Neural cell (in vitro differentiated cells): Measurements from ENCODE around the gene FOXD4L3. TPM values are rescaled to one million over a fixed set of nuclear protein-coding genes. Genes with fewer than 3 reads are reported as not detected.
"Not testable (repeated sequence)": the region's sequence is repeated elsewhere in the genome, so short reads cannot be mapped to it uniquely, and the experiment has no call there.

ENCODE experiments used
- H2AFZ ChIP-seq: fragments of 200-600, 300-800 bp; sonication (generic), shearing (Covaris generic); 2 replicates; pipeline ENCODE4 v1.6.0; 2014; ENCODE audit warnings: low read depth, mild to moderate bottlenecking, antibody characterized with exemption, low read length, moderate library complexity
- H3F3A ChIP-seq: fragments of 200-600 bp; shearing (Covaris generic); 2 replicates; pipeline ENCODE4 v1.6.1; 2016; ENCODE audit warnings: mild to moderate bottlenecking, moderate library complexity, mixed read lengths, antibody characterized with exemption, low read length; ENCODE audit not compliant: insufficient read depth, poor library complexity, severe bottlenecking
- H3K27ac ChIP-seq: fragments of 200-600, 300-800 bp; sonication (generic), shearing (Covaris generic); 2 replicates; pipeline ENCODE4 v1.5.1; 2014; ENCODE audit warnings: mild to moderate bottlenecking, low read length, moderate library complexity
- H3K27me3 ChIP-seq: fragments of 300-800, 200-600 bp; sonication (generic), shearing (Covaris generic); 2 replicates; pipeline ENCODE4 v1.6.0; 2014; ENCODE audit warnings: mild to moderate bottlenecking, low read depth, low read length, moderate library complexity; ENCODE audit not compliant: insufficient read depth
- H3K36me3 ChIP-seq: fragments of 300-800, 200-600 bp; sonication (generic), shearing (Covaris generic); 2 replicates; pipeline ENCODE4 v1.5.1; 2014; ENCODE audit warnings: mild to moderate bottlenecking, antibody characterized with exemption, low read length, moderate library complexity; ENCODE audit not compliant: insufficient read depth
- H3K4me2 ChIP-seq: fragments of 300-800, 200-600 bp; sonication (generic), shearing (Covaris generic); 2 replicates; pipeline ENCODE4 v1.6.0; 2014; ENCODE audit warnings: mild to moderate bottlenecking, low read length
- H3K4me3 ChIP-seq: fragments of 300-800, 200-600 bp; sonication (generic), shearing (Covaris generic); 2 replicates; pipeline ENCODE4 v1.5.1; 2014; ENCODE audit warnings: mild to moderate bottlenecking, low read length, moderate library complexity
- H3K79me2 ChIP-seq: fragments of 200-600 bp; shearing (Covaris generic); replicated peaks from 2 replicates; pipeline ENCODE4 v1.6.0; 2014; ENCODE audit warnings: mild to moderate bottlenecking, low read length, moderate library complexity; ENCODE audit not compliant: insufficient read depth
- H3K9ac ChIP-seq: fragments of 300-800, 200-600 bp; sonication (generic), shearing (Covaris generic); 2 replicates; pipeline ENCODE4 v1.6.1; 2016; ENCODE audit warnings: mild to moderate bottlenecking, low read length, mixed read lengths
- H3K9me2 ChIP-seq: fragments of 200-600 bp; shearing (Covaris generic); 2 replicates; pipeline ENCODE4 v1.6.1; 2016; ENCODE audit warnings: mild to moderate bottlenecking, low read length, mixed read lengths; ENCODE audit not compliant: insufficient read depth
- H3K9me3 ChIP-seq: fragments of 200-600, 300-800 bp; sonication (generic), shearing (Covaris generic); 2 replicates; pipeline ENCODE4 v1.6.1; 2016; ENCODE audit warnings: mild to moderate bottlenecking, mixed run types, low read length, moderate library complexity, mixed read lengths
- H4K20me1 ChIP-seq: fragments of 200-600 bp; shearing (Covaris generic); 2 replicates; pipeline ENCODE4 v1.6.1; 2016; ENCODE audit warnings: mild to moderate bottlenecking, mixed run types; ENCODE audit not compliant: insufficient read depth
- CTCF ChIP-seq: fragments of 450-650 bp; IDR thresholded peaks from 2 replicates; pipeline ENCODE4 v1.5.1; 2014; ENCODE audit warnings: antibody characterized with exemption, mild to moderate bottlenecking, moderate library complexity; ENCODE audit not compliant: poor library complexity, severe bottlenecking
- RAD21 ChIP-seq: fragments of 450-650 bp; conservative IDR thresholded peaks from 2 replicates; pipeline ENCODE4 v1.6.1; 2014; ENCODE audit warnings: antibody characterized with exemption, mild to moderate bottlenecking, moderate library complexity
- SMC3 ChIP-seq: fragments of 450-650 bp; conservative IDR thresholded peaks from 2 replicates; pipeline ENCODE4 v1.6.1; 2014; ENCODE audit warnings: antibody characterized with exemption, mild to moderate bottlenecking, moderate library complexity; ENCODE audit not compliant: poor library complexity
- polyA plus RNA-seq: library from polyadenylated mRNA; depleted of rRNA; stranded (reverse); fragments of >200 nt; gene quantifications from 2 replicates; pipeline ENCODE4 v1.2.3, GENCODE V29; 2014

FOXD4L3 gene
- polyA plus RNA-seq, 1 donor from 2014 or later, result not detected

DNA sequence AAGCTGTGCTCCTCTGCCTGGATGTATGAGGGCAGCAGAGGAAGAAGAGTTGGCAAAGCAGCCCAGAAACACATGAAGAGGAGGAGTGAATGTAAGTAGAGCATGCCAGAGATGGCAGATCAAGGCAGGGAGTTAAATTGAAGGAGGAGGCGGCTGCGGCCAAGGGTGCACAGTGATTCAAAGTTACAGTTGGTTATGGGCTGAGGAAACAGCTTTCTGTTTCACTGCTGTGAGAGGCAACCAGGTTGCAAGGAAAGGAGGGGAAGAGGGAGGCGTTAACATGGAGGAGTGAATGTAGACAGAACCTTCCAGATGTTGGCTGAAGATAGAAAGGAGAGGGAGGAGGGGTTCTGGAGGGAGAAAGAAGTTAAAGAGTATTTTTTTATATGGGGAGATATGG, 33.3 kb downstream of the FOXD4L3 start:
- not testable (repeated sequence) for H3F3A ChIP-seq, H2AFZ ChIP-seq, H3K4me2 ChIP-seq, H3K36me3 ChIP-seq, H3K4me3 ChIP-seq, H3K27ac ChIP-seq, H3K9me3 ChIP-seq, H3K27me3 ChIP-seq, H3K79me2 ChIP-seq, H4K20me1 ChIP-seq, H3K9me2 ChIP-seq, H3K9ac ChIP-seq

DNA sequence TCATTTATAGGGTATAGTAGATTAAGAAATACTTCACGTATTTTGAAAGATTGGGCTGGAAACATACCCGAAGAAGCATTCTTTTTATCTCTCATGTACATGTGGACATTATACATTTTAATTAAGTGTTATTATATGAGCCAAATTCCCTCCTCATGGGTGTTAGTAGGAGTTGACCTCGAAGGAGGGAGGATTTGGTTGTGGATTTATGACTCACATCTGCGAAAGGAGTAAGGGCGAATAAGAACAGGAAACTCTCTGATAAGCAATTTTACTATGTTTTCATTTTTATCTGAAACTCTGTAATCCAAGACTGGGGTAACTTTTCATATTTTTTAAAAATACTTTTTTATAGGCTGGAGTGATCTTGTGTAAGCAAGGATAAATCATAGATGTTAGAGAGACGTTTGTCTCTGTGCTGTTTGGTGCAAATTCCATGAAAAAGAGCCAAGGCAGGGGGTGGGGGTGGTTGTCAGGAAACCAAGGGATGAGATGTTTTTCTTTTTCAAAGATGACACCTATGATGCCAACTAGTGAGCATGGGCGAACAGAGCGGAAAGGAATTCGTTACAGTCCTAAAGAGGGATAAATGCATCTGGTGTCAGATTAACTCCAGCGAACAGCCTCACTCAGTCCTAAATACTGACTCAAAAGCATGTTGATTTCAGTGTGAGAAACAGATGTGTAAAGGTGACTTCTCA, 34.1 kb downstream of the FOXD4L3 start:
- H3K36me3 ChIP-seq, H3K27ac ChIP-seq, H3F3A ChIP-seq, H3K27me3 ChIP-seq, H3K9me2 ChIP-seq, H3K9me3 ChIP-seq, H3K4me2 ChIP-seq, H4K20me1 ChIP-seq, H3K79me2 ChIP-seq, H3K4me3 ChIP-seq, H2AFZ ChIP-seq, H3K9ac ChIP-seq: not testable (repeated sequence)

DNA sequence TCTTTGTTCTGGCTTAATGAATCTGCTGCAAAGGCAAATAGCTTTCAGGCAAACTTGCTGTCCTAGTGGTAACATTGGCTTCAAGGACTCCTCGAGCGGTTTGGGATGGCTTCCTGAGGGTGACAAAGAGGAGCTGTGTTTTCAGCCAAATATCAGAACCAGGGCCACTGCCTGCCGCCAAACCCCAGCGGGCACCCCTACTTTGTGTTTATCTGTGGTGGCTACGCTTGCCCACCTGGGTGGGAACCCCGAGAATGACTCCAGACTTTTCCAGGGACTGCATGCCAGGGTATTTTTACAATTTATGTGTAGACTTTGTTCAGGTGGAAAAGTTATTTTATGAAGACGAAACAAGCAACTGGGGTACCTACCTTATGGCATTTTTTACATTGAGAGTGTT, 35.3 kb downstream of the FOXD4L3 start:
- not testable (repeated sequence) for H3K9ac ChIP-seq, H3K27me3 ChIP-seq, H3K79me2 ChIP-seq, H3K9me2 ChIP-seq, H2AFZ ChIP-seq, H3K27ac ChIP-seq, H3F3A ChIP-seq, H3K4me3 ChIP-seq, H3K9me3 ChIP-seq, H4K20me1 ChIP-seq, H3K4me2 ChIP-seq, H3K36me3 ChIP-seq

GRCh38 chr9:68342265-68343025, 39.8 kb downstream of the FOXD4L3 start:
- not testable (repeated sequence) for H4K20me1 ChIP-seq, H3K9me2 ChIP-seq

GRCh38 chr9:68343242-68343641, 40.6 kb downstream of the FOXD4L3 start:
- H3K4me2 ChIP-seq, H3K9me2 ChIP-seq, H3K4me3 ChIP-seq, H3K9me3 ChIP-seq, H3K27ac ChIP-seq, H3K9ac ChIP-seq, H3F3A ChIP-seq, H3K79me2 ChIP-seq, H3K36me3 ChIP-seq, H2AFZ ChIP-seq, H4K20me1 ChIP-seq, H3K27me3 ChIP-seq: not testable (repeated sequence)

More at GRCh38 chr9:68342265-68343025, 39.8 kb downstream of the FOXD4L3 start:
- not testable (repeated sequence) for H3K9me3 ChIP-seq, H3K36me3 ChIP-seq, H2AFZ ChIP-seq, H3K4me3 ChIP-seq, H3K27ac ChIP-seq, H3K27me3 ChIP-seq, H3F3A ChIP-seq, H3K9ac ChIP-seq, H3K4me2 ChIP-seq, H3K79me2 ChIP-seq
- peak; percentile 57 for TF ChIP-seq RAD21
- TF ChIP-seq CTCF, result peak; percentile 64
- TF ChIP-seq SMC3, result peak; percentile 60

GRCh38 chr9:68343992-68344391, 41.3 kb downstream of the FOXD4L3 start:
- H3K27me3 ChIP-seq, H3K36me3 ChIP-seq, H3K9ac ChIP-seq, H3F3A ChIP-seq, H3K9me2 ChIP-seq, H3K4me2 ChIP-seq, H3K79me2 ChIP-seq, H3K4me3 ChIP-seq, H3K27ac ChIP-seq, H2AFZ ChIP-seq, H3K9me3 ChIP-seq, H4K20me1 ChIP-seq: not testable (repeated sequence)

DNA sequence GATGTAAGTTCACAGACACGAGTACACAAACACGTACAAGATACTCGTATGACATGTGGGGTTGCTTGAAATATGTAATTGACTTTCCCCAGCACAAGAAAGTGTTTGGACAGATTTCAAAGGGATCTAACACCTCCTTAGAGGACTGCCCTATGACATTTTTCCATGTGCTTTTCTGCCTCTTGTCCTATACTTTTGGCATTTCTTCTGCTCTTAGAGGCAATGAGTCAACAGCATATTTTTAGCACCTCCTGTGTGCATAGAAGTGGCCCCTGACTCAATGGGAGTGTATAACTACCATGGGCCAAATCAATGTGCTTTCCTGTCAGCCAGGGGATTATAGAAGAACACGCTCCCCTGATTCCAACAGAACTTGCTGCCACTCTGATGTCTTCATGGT, 49.0 kb downstream of the FOXD4L3 start:
- not testable (repeated sequence) for H4K20me1 ChIP-seq, H3K4me3 ChIP-seq, H3K79me2 ChIP-seq, H3K27me3 ChIP-seq, H3K9ac ChIP-seq, H3K4me2 ChIP-seq, H3F3A ChIP-seq, H3K9me2 ChIP-seq, H3K9me3 ChIP-seq, H3K36me3 ChIP-seq, H3K27ac ChIP-seq, H2AFZ ChIP-seq
